ENCODE measurements around the gene ICE2.

The ICE2 gene

GRCh38 chr15:60448668-60449360, 30.1 kb downstream of the ICE2 start:
- Histone ChIP-seq H2AFZ (no peak overlapping the region), H3K27ac (no peak overlapping the region), H3K27me3 (ENCODE audit: control insufficient read depth, insufficient read depth, low read length) (no peaks in the 10 kb centered on the region), H3K9me3 (ENCODE audit: control insufficient read depth, low read length) (no peaks in the 10 kb centered on the region), H3K4me2 (ENCODE audit: low read length) (no peak overlapping the region), H3K4me1 (peaks cover 2% of the 10 kb centered on the region), H3K36me3 (ENCODE audit: control insufficient read depth, insufficient read depth, low read length) (no peaks in the 10 kb centered on the region), H3K79me2 (no peaks in the 10 kb centered on the region), H3K4me3 (ENCODE audit: low read depth, low read length) (no peak overlapping the region), H3K9ac (no peak overlapping the region)
- TF ChIP-seq CTCF (IDR thresholded peaks at IDR 0.05): no peak

GRCh38 chr15:60444289-60444912, 34.5 kb downstream of the ICE2 start:
- Histone ChIP-seq H3K9ac (no peak overlapping the region), H3K4me3 (ENCODE audit: low read depth, low read length) (no peak overlapping the region), H3K9me3 (ENCODE audit: control insufficient read depth, low read length) (no peaks in the 10 kb centered on the region), H3K4me2 (ENCODE audit: low read length) (no peak overlapping the region), H2AFZ (no peak overlapping the region), H3K79me2 (no peaks in the 10 kb centered on the region), H3K4me1 (no peaks in the 10 kb centered on the region), H3K36me3 (ENCODE audit: control insufficient read depth, insufficient read depth, low read length) (no peaks in the 10 kb centered on the region), H3K27me3 (ENCODE audit: control insufficient read depth, insufficient read depth, low read length) (no peaks in the 10 kb centered on the region), H3K27ac (no peak overlapping the region)
- peak; percentile 37 for TF ChIP-seq CTCF (IDR thresholded peaks at IDR 0.05)

- H3K4me1 ChIP-seq: no peaks in the 10 kb centered on the region
- H3K27me3 ChIP-seq (ENCODE audit: control insufficient read depth, insufficient read depth, low read length): no peaks in the 10 kb centered on the region
- H3K27ac ChIP-seq: no peak overlapping the region
- no peak overlapping the region for H2AFZ ChIP-seq
- no peaks in the 10 kb centered on the region for H3K36me3 ChIP-seq (ENCODE audit: control insufficient read depth, insufficient read depth, low read length)
- H3K4me2 ChIP-seq (ENCODE audit: low read length): no peak overlapping the region
- no peaks in the 10 kb centered on the region for H3K9me3 ChIP-seq (ENCODE audit: control insufficient read depth, low read length)
- H3K9ac ChIP-seq: no peak overlapping the region
- no peak for TF ChIP-seq CTCF (IDR thresholded peaks at IDR 0.05)
- no peak overlapping the region for H3K4me3 ChIP-seq (ENCODE audit: low read depth, low read length)
- H3K79me2 ChIP-seq: no peaks in the 10 kb centered on the region
Observed at GRCh38 chr15:60442763-60443162, 36.2 kb downstream of the ICE2 start.

GRCh38 chr15:60442031-60442650, 36.8 kb downstream of the ICE2 start:
- no peaks in the 10 kb centered on the region for H3K36me3 ChIP-seq (ENCODE audit: control insufficient read depth, insufficient read depth, low read length)
- H3K4me3 ChIP-seq (ENCODE audit: low read depth, low read length): no peak overlapping the region
- H3K9ac ChIP-seq: no peak overlapping the region
- no peak overlapping the region for H2AFZ ChIP-seq
- H3K27ac ChIP-seq: no peak overlapping the region
- no peak for TF ChIP-seq CTCF (IDR thresholded peaks at IDR 0.05)
- no peaks in the 10 kb centered on the region for H3K4me1 ChIP-seq
- H3K27me3 ChIP-seq (ENCODE audit: control insufficient read depth, insufficient read depth, low read length): no peaks in the 10 kb centered on the region
- H3K9me3 ChIP-seq (ENCODE audit: control insufficient read depth, low read length): no peaks in the 10 kb centered on the region
- H3K4me2 ChIP-seq (ENCODE audit: low read length): no peak overlapping the region
- H3K79me2 ChIP-seq: no peaks in the 10 kb centered on the region
